Urothelium cell line (cell line): ENCODE results near the gene DES.

Source experiments
- DNase-seq: peaks from one replicate; pipeline ENCODE4 v3.0.0; 2011; ENCODE audit warnings: low spot score, mixed read lengths
- FAIRE-seq: peaks from 2 replicates; lab custom pipeline; 2011; peaks lifted over from hg19 to GRCh38; lab: Jason Lieb, UNC

The DES gene

GRCh38 chr2:219437690-219438206 is 19.6 kb downstream of the DES start:
- FAIRE-seq (no peak), DNase-seq (no peak)

- no peak for DNase-seq
Measured at GRCh38 chr2:219438453-219438852, 20.3 kb downstream of the DES start.

GRCh38 chr2:219439506-219439905 is 21.3 kb downstream of the DES start:
- DNase-seq (no peak), FAIRE-seq (no peak)

More at GRCh38 chr2:219438453-219438852, 20.3 kb downstream of the DES start:
- no peak for FAIRE-seq

DNA sequence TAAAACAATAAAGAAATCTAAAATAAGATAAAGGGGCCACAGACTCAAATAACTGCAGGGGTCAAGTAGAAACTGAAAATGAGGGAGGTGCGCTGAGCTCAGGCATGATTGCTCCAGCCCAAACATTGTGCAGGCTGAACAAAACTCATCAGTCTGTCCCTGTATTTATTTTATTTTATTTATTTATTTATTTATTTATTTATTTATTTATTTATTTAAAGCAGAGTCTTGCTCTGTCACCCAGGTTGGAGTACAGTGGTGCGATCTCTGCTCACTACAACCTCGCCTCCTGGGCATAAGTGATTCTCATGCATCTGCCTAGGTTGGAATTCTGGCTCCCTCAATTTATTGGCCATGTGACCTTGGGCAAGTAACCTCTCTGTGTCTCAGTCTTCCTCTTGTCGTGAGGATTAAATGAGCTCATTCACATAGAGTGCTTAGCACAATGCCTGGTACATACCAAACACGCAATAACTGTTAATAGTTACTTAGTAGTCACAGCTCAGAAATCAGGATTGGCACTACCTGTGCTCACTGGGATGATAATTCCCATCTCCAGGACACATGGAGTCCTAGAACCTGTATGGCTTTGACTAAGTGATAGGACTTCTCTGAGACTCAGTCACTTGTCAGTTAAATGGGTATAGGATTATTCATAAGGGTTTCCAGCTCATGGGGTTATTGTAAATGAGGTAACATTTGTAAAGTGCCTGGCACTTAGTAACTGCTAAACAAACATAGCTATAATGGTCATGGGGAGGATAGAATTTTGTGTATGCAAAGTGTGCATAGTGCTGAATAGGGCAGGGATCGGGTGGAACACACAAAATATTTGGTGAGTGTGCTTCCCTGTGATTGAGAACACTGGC is 22.4 kb downstream of the DES start:
- FAIRE-seq (peak; percentile 65), DNase-seq (no peak)

DNA sequence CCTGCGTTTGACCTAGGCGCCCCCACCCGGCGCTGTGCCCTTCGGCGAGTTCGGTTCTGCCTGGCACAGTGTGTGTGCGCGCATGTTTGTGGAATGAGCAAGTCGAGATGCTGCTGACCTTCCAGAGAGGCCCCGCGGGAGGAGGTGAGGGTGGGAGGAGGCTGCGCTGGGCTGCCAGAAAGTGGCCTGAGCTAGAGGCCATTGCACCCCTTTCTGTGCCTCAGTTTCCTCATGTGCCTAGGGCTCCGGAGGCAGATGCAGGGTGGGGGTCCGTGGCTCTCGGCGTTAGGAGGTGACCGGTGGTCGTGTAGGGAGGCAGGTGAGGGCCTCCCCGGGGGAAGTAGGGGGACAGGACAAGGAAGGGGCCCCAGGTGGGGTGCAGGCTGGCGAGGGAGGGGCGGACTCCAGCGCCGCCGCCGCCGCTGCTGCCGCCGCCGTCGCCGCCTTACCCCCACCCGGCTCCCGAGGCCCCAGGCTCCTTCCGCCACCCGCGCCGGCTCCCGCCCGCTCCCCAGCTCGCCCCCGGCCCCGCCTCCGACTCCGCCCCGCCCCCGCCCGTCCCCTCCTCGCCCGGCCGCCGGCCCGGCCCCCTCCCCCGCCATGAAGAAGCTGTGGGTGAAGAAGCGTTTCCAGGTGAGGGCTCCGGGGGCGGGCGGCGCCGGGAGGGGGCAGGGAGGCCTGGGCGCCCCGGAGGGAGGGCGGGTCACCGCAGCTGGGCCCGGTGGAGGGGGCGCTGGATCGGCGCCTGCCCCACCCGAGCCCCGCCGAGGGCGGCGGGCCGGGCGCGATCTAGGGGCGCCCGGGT is 23.5 kb downstream of the DES start:
- FAIRE-seq, result peak; percentile 55
- DNase-seq, result peak; percentile 94

DNA sequence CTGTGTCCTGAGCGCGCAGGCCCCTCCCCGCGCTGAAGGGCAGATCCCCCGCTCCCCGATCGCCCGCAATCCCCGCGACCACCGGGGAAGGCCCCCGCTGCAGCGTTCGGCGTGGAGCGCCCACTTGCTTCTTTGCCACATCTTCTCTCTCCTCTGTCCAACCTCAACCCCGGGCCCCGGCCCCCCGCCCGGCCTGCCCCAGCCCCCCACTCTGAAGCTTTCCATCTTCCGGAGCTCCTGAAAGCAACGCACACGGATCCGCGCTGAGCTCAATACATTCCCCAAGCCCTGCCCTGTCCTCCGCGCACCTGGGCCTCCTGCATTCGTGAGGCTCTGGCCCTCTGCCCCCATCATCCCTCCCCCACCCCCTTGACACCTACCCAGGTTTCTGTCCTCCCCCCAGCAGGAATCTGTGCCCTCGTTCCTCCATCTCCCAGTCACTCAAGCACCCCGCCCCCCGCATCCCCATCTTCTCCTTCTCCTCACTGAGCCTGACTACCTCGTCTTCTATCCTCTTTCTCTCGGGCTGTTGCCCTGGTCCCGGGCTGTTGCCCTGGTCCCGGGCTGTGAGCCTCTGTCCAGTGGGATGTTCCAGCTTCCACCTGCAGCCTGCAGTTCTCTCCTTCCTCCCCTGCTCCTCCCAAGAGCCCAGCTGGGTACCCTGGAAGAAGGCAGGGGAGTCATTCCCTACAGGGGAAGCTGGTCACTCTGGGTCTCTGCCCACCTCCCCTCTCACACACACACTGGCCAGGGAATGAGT is 24.3 kb downstream of the DES start:
- DNase-seq (no peak), FAIRE-seq (no peak)

DNA sequence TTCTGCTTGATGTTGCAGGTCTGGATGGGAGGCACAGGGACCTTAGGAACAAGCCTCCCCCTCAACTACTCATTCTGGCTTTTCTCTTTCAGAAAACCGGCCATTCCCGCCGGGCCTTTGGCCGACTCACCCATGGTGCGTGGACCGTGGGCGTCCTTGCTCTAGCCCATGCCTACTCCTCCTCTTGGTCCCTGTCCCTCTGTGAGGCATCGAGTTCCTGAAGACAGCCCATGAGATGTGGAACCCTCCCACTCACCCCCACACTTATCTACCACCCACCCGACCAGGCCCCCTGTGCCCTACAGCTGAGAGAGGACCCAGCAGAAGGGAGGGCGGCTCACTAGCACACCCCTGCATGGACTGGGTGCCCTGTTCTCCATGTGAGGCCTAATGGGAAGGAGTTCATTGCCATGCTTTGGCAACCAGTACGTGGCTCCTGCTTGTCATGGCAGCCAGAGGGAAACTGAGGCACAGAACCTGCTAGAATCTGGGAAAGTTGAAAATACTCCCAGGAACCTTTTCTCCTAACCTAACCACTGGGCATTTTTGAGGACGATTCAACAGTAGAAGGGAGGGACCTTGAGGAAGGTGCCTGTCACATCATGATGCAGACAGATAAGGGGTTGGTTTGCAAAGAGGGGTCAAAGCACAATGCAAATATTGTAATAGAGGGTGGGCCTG is 25.0 kb downstream of the DES start:
- no peak for DNase-seq
- FAIRE-seq, result peak; percentile 5

DNA sequence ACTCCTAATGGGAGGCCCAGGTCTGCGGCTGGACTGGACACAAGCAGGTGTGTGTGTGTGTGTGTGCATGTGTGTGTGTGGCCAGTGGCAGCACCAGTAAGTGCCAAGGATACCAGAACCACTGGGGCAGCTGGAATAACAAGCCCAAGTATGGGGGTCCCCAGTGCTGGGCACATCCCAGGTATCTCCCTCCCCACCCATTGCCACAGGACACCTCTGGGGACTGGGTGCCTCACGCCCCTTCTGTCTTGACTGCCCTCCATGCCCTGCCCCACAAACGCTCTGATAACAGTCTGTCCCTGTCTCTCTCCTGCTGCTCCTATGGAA is 25.5 kb downstream of the DES start:
- no peak for FAIRE-seq
- no peak for DNase-seq

- FAIRE-seq (no peak), DNase-seq (no peak)
Measured at GRCh38 chr2:219444566-219445091, 26.5 kb downstream of the DES start.

DNA sequence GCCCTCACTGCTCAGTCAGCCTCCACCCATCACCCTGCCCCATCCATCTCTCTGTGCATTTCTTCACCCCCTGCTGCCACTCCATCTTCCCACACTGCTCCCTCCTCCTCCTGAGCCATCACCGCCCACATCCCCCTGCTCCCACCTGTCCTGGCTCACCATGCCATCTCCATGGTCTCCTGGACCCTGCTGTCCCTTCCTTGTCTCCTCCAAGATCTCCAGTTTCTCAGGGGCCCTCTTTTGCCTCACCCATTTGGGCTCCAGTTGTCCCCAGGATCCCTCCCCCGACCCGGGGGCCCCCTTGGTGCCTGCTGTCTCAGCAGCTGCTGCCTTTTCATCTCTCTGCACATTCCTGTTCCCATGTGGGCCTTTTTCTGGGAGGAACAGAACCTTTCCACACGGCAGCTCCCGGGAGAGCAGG is 27.1 kb downstream of the DES start:
- no peak for DNase-seq

GRCh38 chr2:219446101-219446504 is 27.9 kb downstream of the DES start:
- DNase-seq (peak; percentile 55), FAIRE-seq (no peak)

More for the DNA sequence above, 27.1 kb downstream of the DES start:
- no peak for FAIRE-seq

GRCh38 chr2:219446689-219447088 is 28.5 kb downstream of the DES start:
- FAIRE-seq (no peak), DNase-seq (no peak)

DNA sequence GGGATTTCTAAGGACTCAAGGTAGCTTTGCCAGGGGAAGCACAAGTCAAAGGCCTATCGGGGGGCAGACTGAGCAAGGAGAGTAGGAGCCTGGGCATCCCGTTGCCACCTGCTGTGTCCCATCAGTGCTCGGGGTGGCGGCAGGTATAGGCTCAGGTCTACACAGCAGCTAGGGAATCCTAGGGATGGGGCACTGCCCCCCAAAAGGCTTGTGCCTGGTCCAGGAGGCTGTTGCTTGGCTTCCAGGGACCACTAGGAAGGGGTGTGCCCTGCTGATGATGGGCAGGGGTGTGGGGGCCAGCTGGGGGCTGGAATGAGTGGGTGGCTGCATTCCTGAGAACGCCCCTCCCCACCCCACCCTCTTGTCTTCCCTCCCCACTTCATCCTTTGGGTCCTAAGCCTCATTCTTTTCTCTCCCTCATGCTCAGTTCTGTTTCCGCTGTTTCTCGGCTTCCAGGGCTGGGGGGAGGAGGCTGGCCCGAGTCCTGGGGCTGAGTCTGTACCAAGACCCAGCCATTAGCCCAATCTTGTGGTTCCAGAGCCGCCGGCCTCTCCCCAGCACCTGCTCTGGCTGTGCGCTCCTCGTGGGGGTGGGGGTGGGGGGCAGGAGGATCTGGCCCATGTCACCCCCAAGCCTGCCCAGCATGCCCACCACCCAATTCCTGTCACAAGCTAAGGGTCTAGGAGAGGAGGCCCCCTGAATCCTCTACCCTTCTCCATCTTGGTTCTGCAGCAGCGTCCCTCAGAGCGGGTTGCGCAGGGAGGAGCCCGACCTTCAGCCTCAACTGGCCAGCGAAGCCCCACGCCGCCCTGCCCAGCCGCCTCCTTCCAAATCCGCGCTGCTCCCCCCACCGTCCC is 29.3 kb downstream of the DES start:
- no peak for FAIRE-seq
- DNase-seq, result no peak

DNA sequence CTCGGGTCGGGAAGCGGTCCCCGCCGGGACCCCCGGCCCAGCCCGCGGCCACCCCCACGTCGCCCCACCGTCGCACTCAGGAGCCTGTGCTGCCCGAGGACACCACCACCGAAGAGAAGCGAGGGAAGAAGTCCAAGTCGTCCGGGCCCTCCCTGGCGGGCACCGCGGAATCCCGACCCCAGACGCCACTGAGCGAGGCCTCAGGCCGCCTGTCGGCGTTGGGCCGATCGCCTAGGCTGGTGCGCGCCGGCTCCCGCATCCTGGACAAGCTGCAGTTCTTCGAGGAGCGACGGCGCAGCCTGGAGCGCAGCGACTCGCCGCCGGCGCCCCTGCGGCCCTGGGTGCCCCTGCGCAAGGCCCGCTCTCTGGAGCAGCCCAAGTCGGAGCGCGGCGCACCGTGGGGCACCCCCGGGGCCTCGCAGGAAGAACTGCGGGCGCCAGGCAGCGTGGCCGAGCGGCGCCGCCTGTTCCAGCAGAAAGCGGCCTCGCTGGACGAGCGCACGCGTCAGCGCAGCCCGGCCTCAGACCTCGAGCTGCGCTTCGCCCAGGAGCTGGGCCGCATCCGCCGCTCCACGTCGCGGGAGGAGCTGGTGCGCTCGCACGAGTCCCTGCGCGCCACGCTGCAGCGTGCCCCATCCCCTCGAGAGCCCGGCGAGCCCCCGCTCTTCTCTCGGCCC is 30.1 kb downstream of the DES start:
- FAIRE-seq, result no peak
- DNase-seq, result no peak

GRCh38 chr2:219448776-219449341 is 30.7 kb downstream of the DES start:
- no peak for DNase-seq

DNA sequence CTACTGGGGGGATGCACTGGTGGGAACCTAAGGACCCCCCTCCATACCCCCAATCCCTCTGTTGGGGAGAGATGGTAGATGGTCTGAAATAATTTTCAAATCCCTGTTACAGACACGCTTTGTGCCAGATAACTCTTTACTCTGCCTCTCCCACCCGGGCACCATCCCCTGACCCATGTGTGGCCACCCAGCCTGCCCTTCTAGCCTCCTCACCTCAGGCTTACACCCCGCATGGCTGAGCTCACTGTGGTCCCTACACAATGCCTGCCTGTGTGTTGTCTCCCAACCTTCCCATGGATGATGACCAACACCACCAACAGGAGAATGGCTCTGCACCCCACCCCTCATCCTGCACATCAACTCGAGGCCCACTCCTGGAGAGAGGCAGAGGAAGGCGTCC is 31.4 kb downstream of the DES start:
- DNase-seq (no peak), FAIRE-seq (no peak)

More at GRCh38 chr2:219448776-219449341, 30.7 kb downstream of the DES start:
- FAIRE-seq, result no peak

DNA sequence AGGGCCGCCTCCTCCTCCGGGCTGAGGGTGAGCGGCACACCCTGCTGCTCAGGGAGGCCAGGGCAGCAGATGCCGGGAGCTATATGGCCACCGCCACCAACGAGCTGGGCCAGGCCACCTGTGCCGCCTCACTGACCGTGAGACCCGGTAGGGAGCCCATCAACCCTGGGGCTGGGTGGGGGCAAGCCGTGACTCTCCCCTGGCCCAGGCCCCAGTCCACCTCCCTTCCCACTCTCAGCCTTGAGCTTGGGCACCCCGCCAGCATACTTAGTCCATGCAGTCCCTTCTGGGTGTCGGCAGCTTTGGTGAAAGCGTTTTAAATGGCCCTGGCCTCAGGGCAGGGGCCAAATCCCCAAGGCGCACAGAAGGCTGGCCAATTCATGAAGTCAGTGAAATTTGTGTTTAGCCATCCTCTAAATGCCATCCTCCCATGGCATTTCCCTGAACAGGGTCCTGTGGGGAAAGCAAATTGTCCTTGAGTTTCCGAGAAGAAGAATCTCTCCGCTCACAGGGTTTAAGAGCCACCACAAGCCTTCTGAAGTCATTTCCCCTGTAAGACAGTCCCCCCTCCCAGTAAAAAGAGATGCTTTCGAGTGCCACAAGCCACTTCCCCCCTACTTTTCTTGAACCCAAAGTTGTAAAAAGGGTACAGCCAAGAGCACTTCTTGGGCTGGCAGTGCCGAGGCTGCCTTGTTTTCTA is 33.6 kb downstream of the DES start:
- no peak for DNase-seq
- peak; percentile 69 for FAIRE-seq
